PC-3 (cell line): ENCODE measurements around the gene PLXNA4. TPM values are rescaled to one million over a fixed set of nuclear protein-coding genes. Genes with fewer than 3 reads are reported as not detected.

Source experiments
- ATAC-seq: fragments of 200-7000 bp; cut with Tn5 transposase; 2 replicates; pipeline ENCODE4 v1.9.1; 2020; ENCODE audit warnings: mild to moderate bottlenecking, moderate library complexity
- BruUV-seq: library from RNA; stranded (reverse); fragments of 400-500 nt; replicated peaks from 2 replicates; lab custom pipeline; 2021; lab: Mats Ljungman, UMichigan
- CTCF ChIA-PET: fragments of 300-600 bp; sonication (Branson Sonifier 250); formaldehyde crosslinking; loops from one replicate; lab custom pipeline; 2022; ENCODE audit warnings: antibody characterized with exemption; lab: Charles Lee
- POLR2A ChIA-PET: fragments of 300-600 bp; sonication (Branson Sonifier 250); formaldehyde crosslinking; loops from one replicate; lab custom pipeline; 2022; ENCODE audit warnings: antibody characterized with exemption; ENCODE audit not compliant: unreplicated experiment; lab: Charles Lee
- DNase-seq: peaks from one replicate; pipeline ENCODE4 v3.0.0-alpha.2; 2015
- H2AFZ ChIP-seq: fragments of 300-600 bp; sonication (generic); 2 replicates; pipeline ENCODE4 v1.6.0; 2016; ENCODE audit warnings: antibody characterized with exemption, low read length
- H3F3A ChIP-seq: fragments of 300-600 bp; sonication (generic); one replicate; pipeline ENCODE4 v1.6.0; 2017; ENCODE audit warnings: antibody characterized with exemption, low read length, control low read depth, mild to moderate bottlenecking; ENCODE audit not compliant: unreplicated experiment
- H3K27ac ChIP-seq: fragments of 300-600 bp; sonication (generic); 2 replicates; pipeline ENCODE4 v1.5.1; 2016; ENCODE audit warnings: mild to moderate bottlenecking, low read length
- H3K27me3 ChIP-seq: fragments of 300-600 bp; sonication (generic); 2 replicates; pipeline ENCODE4 v1.6.1; 2016; ENCODE audit warnings: low read length, mixed read lengths
- H3K36me3 ChIP-seq: fragments of 300-600 bp; sonication (generic); 2 replicates; pipeline ENCODE4 v1.6.1; 2016; ENCODE audit warnings: low read depth, mixed run types, low read length, mixed read lengths
- H3K4me1 ChIP-seq: fragments of 300-600 bp; sonication (generic); 2 replicates; pipeline ENCODE4 v1.5.1; 2016; ENCODE audit warnings: low read length; ENCODE audit not compliant: insufficient read depth
- H3K4me2 ChIP-seq: fragments of 300-600 bp; sonication (generic); 2 replicates; pipeline ENCODE4 v1.6.0; 2016; ENCODE audit warnings: low read length
- H3K4me3 ChIP-seq: fragments of 300-600 bp; sonication (generic); 2 replicates; pipeline ENCODE4 v1.5.1; 2016; ENCODE audit warnings: mild to moderate bottlenecking, low read length, mixed read lengths
- H3K79me2 ChIP-seq: fragments of 300-600 bp; sonication (generic); 2 replicates; pipeline ENCODE4 v1.6.1; 2017; ENCODE audit warnings: low read length, mixed read lengths
- H3K9ac ChIP-seq: fragments of 300-600 bp; sonication (generic); 2 replicates; pipeline ENCODE4 v1.6.0; 2016; ENCODE audit warnings: mild to moderate bottlenecking, low read length
- H3K9me2 ChIP-seq: fragments of 300-600 bp; sonication (generic); replicated peaks from 2 replicates; pipeline ENCODE4 v1.6.1; 2016; ENCODE audit warnings: mixed run types, low read length, mixed read lengths
- H3K9me3 ChIP-seq: fragments of 300-600 bp; sonication (generic); 2 replicates; pipeline ENCODE4 v1.6.1; 2016; ENCODE audit warnings: low read length, mixed read lengths
- H4K20me1 ChIP-seq: fragments of 300-600 bp; sonication (generic); 2 replicates; pipeline ENCODE4 v1.6.1; 2016; ENCODE audit warnings: low read length, mixed read lengths
- EZH2 ChIP-seq: fragments of 300-600 bp; sonication (generic); IDR thresholded peaks from one replicate; pipeline ENCODE4 v1.6.1; 2017; ENCODE audit warnings: antibody characterized with exemption, mild to moderate bottlenecking, low read length; ENCODE audit not compliant: unreplicated experiment
- EZH2phosphoT487 ChIP-seq: fragments of 300-600 bp; sonication (generic); IDR thresholded peaks from 2 replicates; pipeline ENCODE4 v1.6.1; 2018; ENCODE audit warnings: mild to moderate bottlenecking, antibody characterized with exemption, low read length, borderline replicate concordance
- intact Hi-C: fragments of 100-400 bp; cut with micrococcal nuclease; formaldehyde crosslinking; loops from 2 replicates; pipeline ENCODE4 v1.9.0; 2023
- total RNA-seq: library from RNA; depleted of rRNA; stranded (reverse); fragments of >200 nt; gene quantifications from 2 replicates; pipeline ENCODE4 v1.2.3, GENCODE V29; 2014
- TF ChIP-seq, protein P1 (sequence below): fragments of 300-600 bp; sonication (generic); conservative IDR thresholded peaks from 2 replicates; pipeline ENCODE4 v1.5.1; 2017; ENCODE audit warnings: antibody characterized with exemption, low read depth, mild to moderate bottlenecking, low read length

Gene PLXNA4
- total RNA-seq, 1 experiment from 2014 or later = 1.2 TPM

DNA sequence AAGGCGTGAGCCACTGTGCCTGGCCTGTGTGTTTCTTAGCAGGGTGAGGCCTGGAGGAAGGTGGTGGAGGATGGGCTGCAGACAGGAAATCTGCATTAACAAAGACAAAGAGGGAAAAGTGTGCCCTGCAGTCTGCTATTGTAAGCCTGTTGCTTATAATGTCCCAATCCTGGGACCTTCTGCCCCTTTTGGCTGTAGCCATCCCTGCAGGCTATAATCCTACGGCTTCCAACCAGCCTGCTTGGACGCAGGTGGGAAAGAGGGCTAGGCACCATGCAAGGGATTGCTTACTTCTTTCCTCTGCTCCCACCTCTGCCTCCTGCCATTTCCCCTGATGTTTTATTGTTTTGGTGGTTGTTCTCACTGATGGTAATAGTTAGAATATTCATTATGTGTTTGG is 434.3 kb downstream of the PLXNA4 start:
- no peaks in the 10 kb centered on the region for H3K79me2 ChIP-seq
- no peak overlapping the region for H2AFZ ChIP-seq
- no peaks in the 10 kb centered on the region for H3K9me3 ChIP-seq
- no peaks in the 10 kb centered on the region for H3F3A ChIP-seq
- peaks cover 21% of the 10 kb centered on the region for H3K4me1 ChIP-seq
- no peak overlapping the region for H3K4me2 ChIP-seq
- H3K36me3 ChIP-seq = no peaks in the 10 kb centered on the region
- BruUV-seq = no TSS peak
- ATAC-seq = no peak
- H3K9me2 ChIP-seq = no peaks in the 10 kb centered on the region
- ChIA-PET POLR2A (no interaction called here), CTCF (no interaction called here)
- no peak overlapping the region for H3K9ac ChIP-seq
- H3K27ac ChIP-seq = no peak overlapping the region
- DNase-seq = no peak
- intact Hi-C loops = no loop called here
- H3K4me3 ChIP-seq = no peak overlapping the region
- H3K27me3 ChIP-seq = no peaks in the 10 kb centered on the region
- TF ChIP-seq, protein P1, sequence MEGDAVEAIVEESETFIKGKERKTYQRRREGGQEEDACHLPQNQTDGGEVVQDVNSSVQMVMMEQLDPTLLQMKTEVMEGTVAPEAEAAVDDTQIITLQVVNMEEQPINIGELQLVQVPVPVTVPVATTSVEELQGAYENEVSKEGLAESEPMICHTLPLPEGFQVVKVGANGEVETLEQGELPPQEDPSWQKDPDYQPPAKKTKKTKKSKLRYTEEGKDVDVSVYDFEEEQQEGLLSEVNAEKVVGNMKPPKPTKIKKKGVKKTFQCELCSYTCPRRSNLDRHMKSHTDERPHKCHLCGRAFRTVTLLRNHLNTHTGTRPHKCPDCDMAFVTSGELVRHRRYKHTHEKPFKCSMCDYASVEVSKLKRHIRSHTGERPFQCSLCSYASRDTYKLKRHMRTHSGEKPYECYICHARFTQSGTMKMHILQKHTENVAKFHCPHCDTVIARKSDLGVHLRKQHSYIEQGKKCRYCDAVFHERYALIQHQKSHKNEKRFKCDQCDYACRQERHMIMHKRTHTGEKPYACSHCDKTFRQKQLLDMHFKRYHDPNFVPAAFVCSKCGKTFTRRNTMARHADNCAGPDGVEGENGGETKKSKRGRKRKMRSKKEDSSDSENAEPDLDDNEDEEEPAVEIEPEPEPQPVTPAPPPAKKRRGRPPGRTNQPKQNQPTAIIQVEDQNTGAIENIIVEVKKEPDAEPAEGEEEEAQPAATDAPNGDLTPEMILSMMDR = no peak
- TF ChIP-seq EZH2 = no peak
- no peak for TF ChIP-seq EZH2phosphoT487
- no peaks in the 10 kb centered on the region for H4K20me1 ChIP-seq

DNA sequence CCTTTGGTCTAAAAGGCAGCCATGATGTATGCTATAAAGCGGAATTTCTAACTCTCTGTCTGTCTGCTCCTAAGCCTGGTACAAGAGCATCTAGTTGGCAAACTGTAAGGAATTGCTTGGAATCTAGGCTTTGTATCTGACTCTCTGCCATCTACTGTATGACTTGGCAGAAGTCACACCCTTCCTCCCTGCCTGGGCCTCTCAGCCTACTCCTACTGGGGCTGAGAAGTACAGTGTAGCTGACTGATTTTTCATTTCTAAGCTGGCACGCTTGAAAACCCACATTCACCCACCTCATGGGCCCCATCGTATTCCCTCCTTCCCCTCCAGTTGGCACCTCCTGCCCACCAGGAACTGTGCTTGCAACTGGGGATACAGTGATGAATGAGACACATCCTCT is 435.2 kb downstream of the PLXNA4 start:
- no peaks in the 10 kb centered on the region for H4K20me1 ChIP-seq
- ChIA-PET CTCF (no interaction called here), POLR2A (no interaction called here)
- H3K36me3 ChIP-seq = no peaks in the 10 kb centered on the region
- peaks cover 21% of the 10 kb centered on the region for H3K4me1 ChIP-seq
- intact Hi-C loops = no loop called here
- no peaks in the 10 kb centered on the region for H3F3A ChIP-seq
- DNase-seq (no peak), ATAC-seq (no peak)
- H3K27me3 ChIP-seq = no peaks in the 10 kb centered on the region
- H3K9me2 ChIP-seq = no peaks in the 10 kb centered on the region
- H3K79me2 ChIP-seq = no peaks in the 10 kb centered on the region
- TF ChIP-seq EZH2 = no peak
- TF ChIP-seq, protein P1 = no peak
- TF ChIP-seq EZH2phosphoT487 = no peak
- no peak overlapping the region for H3K4me2 ChIP-seq
- no peaks in the 10 kb centered on the region for H3K9me3 ChIP-seq
- no peak overlapping the region for H2AFZ ChIP-seq
- H3K27ac ChIP-seq = no peak overlapping the region
- H3K9ac ChIP-seq = no peak overlapping the region
- BruUV-seq = no TSS peak
- no peak overlapping the region for H3K4me3 ChIP-seq

DNA sequence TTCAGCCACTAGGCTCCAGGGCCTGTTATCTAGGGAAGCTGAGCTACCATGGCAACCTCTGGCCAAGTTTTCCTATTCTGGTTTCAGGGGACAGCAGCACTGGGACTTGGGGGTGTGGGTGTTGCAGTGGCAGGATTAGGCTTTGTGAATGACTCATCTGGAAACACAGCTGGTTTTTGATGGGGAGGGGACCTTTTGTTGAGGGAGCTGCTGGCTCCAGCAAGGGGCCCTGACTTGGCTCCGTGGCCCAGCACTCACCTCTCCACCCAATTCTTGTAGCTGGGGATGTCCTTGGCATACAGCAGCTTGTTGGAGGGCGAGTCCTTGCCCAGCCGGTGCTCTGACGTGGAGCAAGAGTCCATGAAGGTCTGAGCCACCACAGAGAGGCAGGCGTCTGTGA is 435.9 kb downstream of the PLXNA4 start:
- no peak overlapping the region for H3K4me2 ChIP-seq
- no peak overlapping the region for H3K9ac ChIP-seq
- H3F3A ChIP-seq = no peaks in the 10 kb centered on the region
- no peaks in the 10 kb centered on the region for H3K9me3 ChIP-seq
- ChIA-PET CTCF (no interaction called here), POLR2A (no interaction called here)
- BruUV-seq = no TSS peak
- no peak overlapping the region for H2AFZ ChIP-seq
- ATAC-seq = no peak
- intact Hi-C loops = no loop called here
- no peaks in the 10 kb centered on the region for H3K9me2 ChIP-seq
- no peak overlapping the region for H3K27ac ChIP-seq
- H3K27me3 ChIP-seq = no peaks in the 10 kb centered on the region
- DNase-seq = no peak
- no peaks in the 10 kb centered on the region for H4K20me1 ChIP-seq
- no peaks in the 10 kb centered on the region for H3K36me3 ChIP-seq
- H3K79me2 ChIP-seq = no peaks in the 10 kb centered on the region
- TF ChIP-seq, protein P1 = no peak
- TF ChIP-seq EZH2 (no peak), EZH2phosphoT487 (no peak)
- H3K4me1 ChIP-seq = peaks cover 21% of the 10 kb centered on the region
- no peak overlapping the region for H3K4me3 ChIP-seq
